ENCODE data around the gene PPP6R3. TPM values are rescaled to one million over a fixed set of nuclear protein-coding genes. Genes with fewer than 3 reads are reported as not detected.

PPP6R3 gene
- polyA plus RNA-seq, 1 donor from 2014 or later, result 111 TPM

GRCh38 chr11:68549789-68550484 lies 89.4 kb downstream of the PPP6R3 start:
- H4K20me1 ChIP-seq (ENCODE audit: insufficient read depth), result no peaks in the 10 kb centered on the region

GRCh38 chr11:68550485-68550817 lies 89.9 kb downstream of the PPP6R3 start:
- Histone ChIP-seq H3F3A (ENCODE audit: insufficient read depth, low read length, poor library complexity, severe bottlenecking) (no peaks in the 10 kb centered on the region), H3K9me2 (ENCODE audit: insufficient read depth, low read length) (no peaks in the 10 kb centered on the region), H3K27ac (ENCODE audit: low read length) (no peak overlapping the region), H3K4me3 (ENCODE audit: low read length) (no peak overlapping the region), H3K4me2 (ENCODE audit: low read length) (no peak overlapping the region), H3K9ac (ENCODE audit: low read length) (no peak overlapping the region), H3K36me3 (ENCODE audit: insufficient read depth, low read length) (peaks cover 4% of the 10 kb centered on the region), H3K9me3 (ENCODE audit: low read length) (no peaks in the 10 kb centered on the region), H2AFZ (ENCODE audit: low read depth, low read length) (no peak overlapping the region), H4K20me1 (ENCODE audit: insufficient read depth) (no peaks in the 10 kb centered on the region), H3K27me3 (ENCODE audit: insufficient read depth, low read depth, low read length) (no peaks in the 10 kb centered on the region), H3K79me2 (replicated peaks; ENCODE audit: insufficient read depth, low read length) (peaks cover 6% of the 10 kb centered on the region)
- TF ChIP-seq CTCF (IDR thresholded peaks at IDR 0.05; ENCODE audit: poor library complexity, severe bottlenecking) (no peak), TAF1 (IDR thresholded peaks at IDR 0.05; ENCODE audit: low read depth) (no peak), SMC3 (conservative IDR thresholded peaks at IDR 0.05; ENCODE audit: poor library complexity) (no peak), POLR2AphosphoS5 (IDR thresholded peaks at IDR 0.05) (no peak), EZH2 (IDR thresholded peaks at IDR 0.05; ENCODE audit: borderline replicate concordance, insufficient read depth, low read length, poor library complexity, severe bottlenecking) (no peak), RAD21 (conservative IDR thresholded peaks at IDR 0.05) (no peak), EP300 (conservative IDR thresholded peaks at IDR 0.05; ENCODE audit: poor library complexity, severe bottlenecking) (no peak), MXI1 (conservative IDR thresholded peaks at IDR 0.05; ENCODE audit: poor library complexity, severe bottlenecking) (no peak)

More at GRCh38 chr11:68549789-68550484, 89.4 kb downstream of the PPP6R3 start:
- Histone ChIP-seq H3K27me3 (ENCODE audit: insufficient read depth, low read depth, low read length) (no peaks in the 10 kb centered on the region), H2AFZ (ENCODE audit: low read depth, low read length) (no peak overlapping the region), H3K9me3 (ENCODE audit: low read length) (no peaks in the 10 kb centered on the region), H3K4me3 (ENCODE audit: low read length) (no peak overlapping the region), H3F3A (ENCODE audit: insufficient read depth, low read length, poor library complexity, severe bottlenecking) (no peaks in the 10 kb centered on the region), H3K9ac (ENCODE audit: low read length) (no peak overlapping the region), H3K36me3 (ENCODE audit: insufficient read depth, low read length) (peaks cover 4% of the 10 kb centered on the region), H3K4me2 (ENCODE audit: low read length) (no peak overlapping the region), H3K9me2 (ENCODE audit: insufficient read depth, low read length) (no peaks in the 10 kb centered on the region), H3K27ac (ENCODE audit: low read length) (no peak overlapping the region), H3K79me2 (replicated peaks; ENCODE audit: insufficient read depth, low read length) (peaks cover 6% of the 10 kb centered on the region)
- TF ChIP-seq CTCF (IDR thresholded peaks at IDR 0.05; ENCODE audit: poor library complexity, severe bottlenecking), result no peak
- no peak for TF ChIP-seq SMC3 (conservative IDR thresholded peaks at IDR 0.05; ENCODE audit: poor library complexity)
- TF ChIP-seq POLR2AphosphoS5 (IDR thresholded peaks at IDR 0.05), result no peak
- TF ChIP-seq REST (IDR thresholded peaks at IDR 0.05; ENCODE audit: borderline replicate concordance), result no peak
- TF ChIP-seq EP300 (conservative IDR thresholded peaks at IDR 0.05; ENCODE audit: poor library complexity, severe bottlenecking), result no peak
- TF ChIP-seq EZH2 (IDR thresholded peaks at IDR 0.05; ENCODE audit: borderline replicate concordance, insufficient read depth, low read length, poor library complexity, severe bottlenecking), result no peak
- no peak for TF ChIP-seq RAD21 (conservative IDR thresholded peaks at IDR 0.05)
- no peak for TF ChIP-seq TAF1 (IDR thresholded peaks at IDR 0.05; ENCODE audit: low read depth)
- no peak for TF ChIP-seq MXI1 (conservative IDR thresholded peaks at IDR 0.05; ENCODE audit: poor library complexity, severe bottlenecking)

Measured in neural cell (in vitro differentiated cells).